ENCODE measurements around the gene SMIM30. TPM values are rescaled to one million over a fixed set of nuclear protein-coding genes. Genes with fewer than 3 reads are reported as not detected.

Gene SMIM30
- total RNA-seq, 4 donors from 2014 or later, result 32.3 to 54.5 (median 41.8) TPM

- H3K36me3 ChIP-seq, result no peaks in the 10 kb centered on the region
- TF ChIP-seq, protein P1, sequence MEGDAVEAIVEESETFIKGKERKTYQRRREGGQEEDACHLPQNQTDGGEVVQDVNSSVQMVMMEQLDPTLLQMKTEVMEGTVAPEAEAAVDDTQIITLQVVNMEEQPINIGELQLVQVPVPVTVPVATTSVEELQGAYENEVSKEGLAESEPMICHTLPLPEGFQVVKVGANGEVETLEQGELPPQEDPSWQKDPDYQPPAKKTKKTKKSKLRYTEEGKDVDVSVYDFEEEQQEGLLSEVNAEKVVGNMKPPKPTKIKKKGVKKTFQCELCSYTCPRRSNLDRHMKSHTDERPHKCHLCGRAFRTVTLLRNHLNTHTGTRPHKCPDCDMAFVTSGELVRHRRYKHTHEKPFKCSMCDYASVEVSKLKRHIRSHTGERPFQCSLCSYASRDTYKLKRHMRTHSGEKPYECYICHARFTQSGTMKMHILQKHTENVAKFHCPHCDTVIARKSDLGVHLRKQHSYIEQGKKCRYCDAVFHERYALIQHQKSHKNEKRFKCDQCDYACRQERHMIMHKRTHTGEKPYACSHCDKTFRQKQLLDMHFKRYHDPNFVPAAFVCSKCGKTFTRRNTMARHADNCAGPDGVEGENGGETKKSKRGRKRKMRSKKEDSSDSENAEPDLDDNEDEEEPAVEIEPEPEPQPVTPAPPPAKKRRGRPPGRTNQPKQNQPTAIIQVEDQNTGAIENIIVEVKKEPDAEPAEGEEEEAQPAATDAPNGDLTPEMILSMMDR (IDR thresholded peaks at IDR 0.05), result no peak
- no peak for TF ChIP-seq POLR2A (IDR thresholded peaks at IDR 0.05)
- no peaks in the 10 kb centered on the region for H3K9me3 ChIP-seq
- H3K27me3 ChIP-seq, result no peaks in the 10 kb centered on the region
- no peaks in the 10 kb centered on the region for H3K4me1 ChIP-seq
- 84 to 86% methylated on average over 3 of the region's 3 CpGs for WGBS, 2 donors
- intact Hi-C loops (cut with DNase I), result no loop called here
- H3K4me3 ChIP-seq, result no peak overlapping the region
- H3K27ac ChIP-seq, result no peak overlapping the region
- DNase-seq, result no peak
These were observed 35.8 kb upstream of the SMIM30 start for GRCh38 chr7:113154117-113154516.

- no peak for TF ChIP-seq POLR2A (IDR thresholded peaks at IDR 0.05)
- TF ChIP-seq, protein P1 (IDR thresholded peaks at IDR 0.05), result no peak
- no peaks in the 10 kb centered on the region for H3K9me3 ChIP-seq
- DNase-seq, result no peak
- 18 to 21% methylated on average over 1 of the region's 1 CpG for WGBS, 2 donors
- H3K36me3 ChIP-seq, result no peaks in the 10 kb centered on the region
- intact Hi-C loops (cut with DNase I), result no loop called here
- no peak overlapping the region for H3K4me3 ChIP-seq
- H3K4me1 ChIP-seq, result no peaks in the 10 kb centered on the region
- no peaks in the 10 kb centered on the region for H3K27me3 ChIP-seq
- H3K27ac ChIP-seq, result no peak overlapping the region
These were observed 26.5 kb upstream of the SMIM30 start for GRCh38 chr7:113144817-113145216.

DNA sequence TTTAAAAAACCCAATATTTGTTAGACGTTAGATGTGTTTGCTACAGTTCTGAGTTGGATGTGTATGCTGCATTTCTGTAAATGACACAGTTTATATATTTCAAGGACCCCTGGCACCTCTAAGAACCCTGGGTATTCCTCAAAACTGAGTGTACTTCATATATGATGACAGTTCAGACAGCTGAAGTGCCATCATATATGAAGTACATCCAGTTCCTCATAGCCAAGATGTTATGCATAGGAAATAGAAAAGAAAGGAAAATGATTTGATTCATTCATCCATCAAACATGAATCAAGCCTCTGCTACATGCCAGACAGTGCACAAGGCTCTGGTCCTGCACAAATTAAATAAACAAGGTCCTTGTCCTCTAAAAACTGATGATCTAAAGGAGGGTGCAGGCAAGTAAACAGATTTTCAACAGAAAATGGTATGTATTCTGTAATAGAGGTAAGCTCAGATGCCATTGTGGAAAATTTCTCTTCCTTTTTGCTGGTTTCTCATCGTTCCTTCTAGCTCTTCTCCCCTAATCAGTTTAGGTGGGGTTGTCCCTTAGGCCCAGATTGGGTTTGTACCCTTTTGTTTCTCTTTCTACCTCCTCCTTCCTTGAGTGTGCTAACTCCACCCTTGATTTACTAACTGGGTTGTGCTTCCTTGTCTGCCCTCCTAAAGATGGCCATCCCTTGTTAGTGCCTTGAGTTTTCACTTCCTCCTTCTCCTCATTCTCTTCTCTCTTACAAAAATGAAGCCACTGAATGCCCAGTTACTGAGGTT lies 25.3 kb upstream of the SMIM30 start:
- intact Hi-C loops (cut with DNase I), result no loop called here
- H3K9me3 ChIP-seq, result no peaks in the 10 kb centered on the region
- no peak for DNase-seq
- no peaks in the 10 kb centered on the region for H3K4me1 ChIP-seq
- no peaks in the 10 kb centered on the region for H3K27me3 ChIP-seq
- WGBS, 2 donors, result 73 to 77% methylated on average over 2 of the region's 2 CpGs
- no peak overlapping the region for H3K4me3 ChIP-seq
- TF ChIP-seq POLR2A (IDR thresholded peaks at IDR 0.05), result no peak
- TF ChIP-seq, protein P1 (IDR thresholded peaks at IDR 0.05), result no peak
- no peak overlapping the region for H3K27ac ChIP-seq
- H3K36me3 ChIP-seq, result no peaks in the 10 kb centered on the region

- DNase-seq, result no peak
- no peaks in the 10 kb centered on the region for H3K27me3 ChIP-seq
- intact Hi-C loops (cut with DNase I), result no loop called here
- WGBS, 2 donors, result 45 to 66% methylated on average over 5 of the region's 5 CpGs
- no peak for TF ChIP-seq POLR2A (IDR thresholded peaks at IDR 0.05)
- TF ChIP-seq, protein P1 (IDR thresholded peaks at IDR 0.05), result no peak
- no peaks in the 10 kb centered on the region for H3K9me3 ChIP-seq
- no peaks in the 10 kb centered on the region for H3K36me3 ChIP-seq
- no peak overlapping the region for H3K27ac ChIP-seq
- H3K4me3 ChIP-seq, result no peak overlapping the region
- no peaks in the 10 kb centered on the region for H3K4me1 ChIP-seq
These were observed 24.2 kb upstream of the SMIM30 start for GRCh38 chr7:113142385-113143119.

- H3K36me3 ChIP-seq, result no peaks in the 10 kb centered on the region
- H3K27ac ChIP-seq, result no peak overlapping the region
- no peaks in the 10 kb centered on the region for H3K4me1 ChIP-seq
- no peak overlapping the region for H3K4me3 ChIP-seq
- TF ChIP-seq POLR2A (IDR thresholded peaks at IDR 0.05), result no peak
- TF ChIP-seq, protein P1 (IDR thresholded peaks at IDR 0.05), result no peak
- H3K9me3 ChIP-seq, result no peaks in the 10 kb centered on the region
- H3K27me3 ChIP-seq, result no peaks in the 10 kb centered on the region
- no peak for DNase-seq
- intact Hi-C loops (cut with DNase I), result no loop called here
These were observed 23.4 kb upstream of the SMIM30 start for GRCh38 chr7:113141803-113142202.
